MCF 10A (cell line): Measurements from ENCODE around the gene PTPRR. TPM values are rescaled to one million over a fixed set of nuclear protein-coding genes. Genes with fewer than 3 reads are reported as not detected.

ENCODE experiments used
- BruUV-seq: library from RNA; stranded (reverse); fragments of 400-500 nt; replicated peaks from 2 replicates; lab custom pipeline; 2021; lab: Mats Ljungman, UMichigan
- CTCF ChIA-PET: fragments of 300-600 bp; sonication (Branson Sonifier 250); formaldehyde crosslinking; extraction: SDS; loops from one replicate; lab custom pipeline; 2021; ENCODE audit warnings: antibody characterized with exemption, inconsistent platforms; lab: Yijun Ruan, JAX
- POLR2A ChIA-PET: fragments of 300-600, 350-650 bp; sonication (Branson Sonifier 250); formaldehyde crosslinking; extraction: SDS; loops from one replicate; lab custom pipeline; 2020; ENCODE audit warnings: antibody characterized with exemption, inconsistent platforms; lab: Yijun Ruan, JAX
- DNase-seq: peaks from one replicate; pipeline ENCODE4 v3.0.0-alpha.2; 2018; ENCODE audit not compliant: unreplicated experiment
- H3K27ac Mint-ChIP-seq: one replicate; pipeline ENCODE4 v1.8.0; 2022; ENCODE audit warnings: mild to moderate bottlenecking, low read depth, mixed read lengths; ENCODE audit not compliant: unreplicated experiment
- H3K27me3 Mint-ChIP-seq: one replicate; pipeline ENCODE4 v1.8.0; 2022; ENCODE audit warnings: mixed read lengths; ENCODE audit not compliant: insufficient read depth, unreplicated experiment
- H3K36me3 Mint-ChIP-seq: one replicate; pipeline ENCODE4 v1.8.0; 2022; ENCODE audit warnings: mild to moderate bottlenecking, moderate library complexity, mixed read lengths; ENCODE audit not compliant: insufficient read depth, unreplicated experiment
- H3K4me1 Mint-ChIP-seq: one replicate; pipeline ENCODE4 v1.8.0; 2022; ENCODE audit warnings: mixed read lengths; ENCODE audit not compliant: insufficient read depth, unreplicated experiment
- H3K4me3 Mint-ChIP-seq: one replicate; pipeline ENCODE4 v1.8.0; 2022; ENCODE audit warnings: mild to moderate bottlenecking, moderate library complexity, mixed read lengths; ENCODE audit not compliant: unreplicated experiment
- H3K9me3 Mint-ChIP-seq: one replicate; pipeline ENCODE4 v1.8.0; 2022; ENCODE audit warnings: mixed read lengths; ENCODE audit not compliant: unreplicated experiment
- CTCF ChIP-seq: fragments of 200-600 bp; IDR thresholded peaks from one replicate; pipeline ENCODE4 v1.8.0; 2022; ENCODE audit warnings: antibody characterized with exemption, mild to moderate bottlenecking; ENCODE audit not compliant: unreplicated experiment
- intact Hi-C: fragments of 100-400 bp; cut with micrococcal nuclease; formaldehyde crosslinking; loops from 2 replicates; pipeline ENCODE4 v1.14.1; 2022
- total RNA-seq: library from RNA; stranded (reverse); gene quantifications from 2 replicates; pipeline ENCODE4 v1.2.3, GENCODE V29; 2022

The PTPRR gene
- total RNA-seq, 1 experiment from 2014 or later, result not detected

- DNase-seq, result no peak
- H3K27me3 Mint-ChIP-seq, result no peaks in the 10 kb centered on the region
- H3K9me3 Mint-ChIP-seq, result no peaks in the 10 kb centered on the region
- no peak overlapping the region for H3K4me3 Mint-ChIP-seq
- intact Hi-C loops, result no loop called here
- H3K27ac Mint-ChIP-seq, result no peak overlapping the region
- H3K4me1 Mint-ChIP-seq, result no peaks in the 10 kb centered on the region
- no peaks in the 10 kb centered on the region for H3K36me3 Mint-ChIP-seq
- CTCF ChIA-PET, result interaction anchor here (1.1 kb wide), 1 partner anchor 47 kb away, joined by 3 read pairs; no protein-coding TSS in a partner anchor
- TF ChIP-seq CTCF, result no peak
- no TSS peak for BruUV-seq
- POLR2A ChIA-PET, result no interaction called here
These were observed 248.8 kb downstream of the PTPRR start for GRCh38 chr12:70671698-70672097.

DNA sequence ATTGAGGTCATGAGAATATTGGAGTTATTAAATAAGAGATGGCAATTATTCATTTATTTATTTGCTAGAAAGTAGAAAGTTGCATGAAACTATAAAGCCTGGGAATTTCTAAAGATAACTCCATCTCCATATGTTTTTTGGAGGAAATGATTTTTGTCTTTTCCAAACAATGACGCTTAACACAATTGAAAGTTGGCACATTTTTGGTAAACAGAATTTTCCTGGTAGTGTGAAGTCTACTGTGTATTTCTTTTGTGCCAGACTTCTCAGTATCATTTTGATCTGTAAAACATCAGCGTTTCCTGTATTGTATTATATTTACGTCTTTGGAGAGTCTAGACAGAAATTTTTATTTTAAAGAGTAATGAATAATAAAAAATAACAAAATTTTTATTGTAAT is 249.6 kb downstream of the PTPRR start:
- BruUV-seq, result no TSS peak
- ChIA-PET POLR2A (interaction anchor here (0.6 kb wide), 1 partner anchor 594 kb away, joined by 6 read pairs; no protein-coding TSS in a partner anchor), CTCF (interaction anchor here (1.1 kb wide), 1 partner anchor 48 kb away, joined by 3 read pairs; no protein-coding TSS in a partner anchor)
- no peaks in the 10 kb centered on the region for H3K27me3 Mint-ChIP-seq
- intact Hi-C loops, result no loop called here
- H3K36me3 Mint-ChIP-seq, result no peaks in the 10 kb centered on the region
- H3K4me3 Mint-ChIP-seq, result no peak overlapping the region
- TF ChIP-seq CTCF, result no peak
- H3K27ac Mint-ChIP-seq, result no peak overlapping the region
- no peaks in the 10 kb centered on the region for H3K4me1 Mint-ChIP-seq
- H3K9me3 Mint-ChIP-seq, result no peaks in the 10 kb centered on the region
- DNase-seq, result no peak

GRCh38 chr12:70667253-70667652 is 253.3 kb downstream of the PTPRR start:
- no peak for TF ChIP-seq CTCF
- POLR2A ChIA-PET, result no interaction called here
- no peak overlapping the region for H3K4me3 Mint-ChIP-seq
- intact Hi-C loops, result no loop called here
- BruUV-seq, result no TSS peak
- H3K4me1 Mint-ChIP-seq, result no peaks in the 10 kb centered on the region
- H3K27ac Mint-ChIP-seq, result no peak overlapping the region
- H3K27me3 Mint-ChIP-seq, result no peaks in the 10 kb centered on the region
- no peaks in the 10 kb centered on the region for H3K36me3 Mint-ChIP-seq
- CTCF ChIA-PET, result no interaction called here
- no peak for DNase-seq
- no peaks in the 10 kb centered on the region for H3K9me3 Mint-ChIP-seq

DNA sequence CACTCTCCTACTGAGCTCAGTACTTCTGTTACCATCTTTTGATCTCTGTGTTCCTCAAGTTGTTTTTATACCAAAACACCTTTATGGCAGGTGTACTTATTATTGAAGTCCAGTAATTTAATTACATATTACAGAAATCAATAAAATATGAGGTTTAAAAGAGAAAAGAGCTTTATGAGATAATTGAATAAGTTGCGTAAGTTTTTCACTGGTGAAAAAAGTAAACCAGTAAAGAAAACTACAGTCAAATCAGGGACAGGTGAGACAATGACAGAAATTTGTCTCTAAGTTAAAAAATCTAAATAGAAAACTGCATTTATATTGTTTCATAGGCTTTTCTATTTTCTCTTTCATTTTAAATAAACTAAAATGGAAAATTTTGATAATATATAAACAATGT is 254.2 kb downstream of the PTPRR start:
- intact Hi-C loops, result no loop called here
- CTCF ChIA-PET, result interaction anchor here (0.7 kb wide), 1 partner anchor 12 kb away, joined by 3 read pairs; no protein-coding TSS in a partner anchor
- no TSS peak for BruUV-seq
- Mint-ChIP-seq H3K4me1 (peaks cover 8% of the 10 kb centered on the region), H3K36me3 (no peaks in the 10 kb centered on the region), H3K4me3 (no peak overlapping the region), H3K27me3 (no peaks in the 10 kb centered on the region), H3K9me3 (no peaks in the 10 kb centered on the region), H3K27ac (no peak overlapping the region)
- TF ChIP-seq CTCF, result no peak
- no peak for DNase-seq
- POLR2A ChIA-PET, result no interaction called here
